OCI-LY1 (cell line): ENCODE measurements around the gene SLCO2A1.

Source experiments
- H2AFZ ChIP-seq: fragments of 200-600 bp; sonication (generic), shearing (Covaris generic); 2 replicates; pipeline ENCODE4 v1.6.0; 2014; ENCODE audit warnings: antibody characterized with exemption, mild to moderate bottlenecking, low read length
- H3F3A ChIP-seq: fragments of 200-600 bp; sonication (generic), shearing (Covaris generic); 2 replicates; pipeline ENCODE4 v1.6.0; 2014; ENCODE audit warnings: mild to moderate bottlenecking, antibody characterized with exemption, low read length, moderate library complexity; ENCODE audit not compliant: insufficient read depth
- H3K27ac ChIP-seq: fragments of 200-600 bp; sonication (generic); 2 replicates; pipeline ENCODE4 v1.5.1; 2014; ENCODE audit warnings: low read length, mixed run types, mild to moderate bottlenecking, low read depth; ENCODE audit not compliant: poor library complexity, severe bottlenecking
- H3K27me3 ChIP-seq: fragments of 200-600 bp; sonication (generic); 2 replicates; pipeline ENCODE4 v1.6.0; 2014; ENCODE audit warnings: antibody characterized with exemption, mild to moderate bottlenecking, low read length, moderate library complexity; ENCODE audit not compliant: insufficient read depth
- H3K36me3 ChIP-seq: fragments of 200-600 bp; sonication (generic); 2 replicates; pipeline ENCODE4 v1.6.1; 2014; ENCODE audit warnings: mild to moderate bottlenecking, antibody characterized with exemption, low read length, moderate library complexity, mixed read lengths; ENCODE audit not compliant: insufficient read depth
- H3K4me1 ChIP-seq: fragments of 200-600 bp; sonication (generic); 2 replicates; pipeline ENCODE4 v1.5.1; 2014; ENCODE audit warnings: mild to moderate bottlenecking, low read length, moderate library complexity; ENCODE audit not compliant: insufficient read depth, severe bottlenecking
- H3K4me2 ChIP-seq: fragments of 200-600 bp; sonication (generic), shearing (Covaris generic); 2 replicates; pipeline ENCODE4 v1.6.1; 2014; ENCODE audit warnings: low read length
- H3K4me3 ChIP-seq: fragments of 200-600 bp; sonication (generic); 2 replicates; pipeline ENCODE4 v1.5.1; 2014; ENCODE audit warnings: low read length, low read depth, mild to moderate bottlenecking, mixed read lengths; ENCODE audit not compliant: poor library complexity, severe bottlenecking
- H3K79me2 ChIP-seq: fragments of 200-600 bp; shearing (Covaris generic); 2 replicates; pipeline ENCODE4 v1.6.1; 2016; ENCODE audit warnings: mixed run types, low read length, mixed read lengths; ENCODE audit not compliant: insufficient read depth
- H3K9ac ChIP-seq: fragments of 200-600 bp; sonication (generic), shearing (Covaris generic); 2 replicates; pipeline ENCODE4 v1.6.1; 2014; ENCODE audit warnings: mild to moderate bottlenecking, low read length, mixed read lengths
- H3K9me2 ChIP-seq: fragments of 200-600 bp; sonication (generic), shearing (Covaris generic); 2 replicates; pipeline ENCODE4 v1.6.1; 2014; ENCODE audit warnings: low read depth, mild to moderate bottlenecking, low read length, mixed read lengths
- H3K9me3 ChIP-seq: fragments of 200-600 bp; shearing (Covaris generic); 2 replicates; pipeline ENCODE4 v1.6.1; 2014; ENCODE audit warnings: low read length, mixed read lengths
- H4K20me1 ChIP-seq: fragments of 200-600 bp; sonication (generic), shearing (Covaris generic); 2 replicates; pipeline ENCODE4 v1.6.0; 2016; ENCODE audit warnings: mild to moderate bottlenecking, low read length; ENCODE audit not compliant: insufficient read depth
- CTCF ChIP-seq: fragments of 200-600 bp; sonication (generic), shearing (Covaris generic); IDR thresholded peaks from 2 replicates; pipeline ENCODE4 v1.5.1; 2017; ENCODE audit warnings: mild to moderate bottlenecking, antibody characterized with exemption, low read length, moderate library complexity, mixed read lengths
- EZH2 ChIP-seq: fragments of 200-600 bp; sonication (generic), shearing (Covaris generic); IDR thresholded peaks from 2 replicates; pipeline ENCODE4 v1.8.0; 2017; ENCODE audit warnings: borderline replicate concordance, mixed run types, mild to moderate bottlenecking, antibody characterized with exemption, low read length, moderate library complexity, mixed read lengths

The SLCO2A1 gene

GRCh38 chr3:133997871-133998635, 31.7 kb downstream of the SLCO2A1 start:
- Histone ChIP-seq H3K4me2 (no peak overlapping the region), H3K27ac (no peak overlapping the region), H3K36me3 (no peaks in the 10 kb centered on the region), H3K9me2 (no peaks in the 10 kb centered on the region), H3K4me1 (no peaks in the 10 kb centered on the region), H3K27me3 (peaks cover 9% of the 10 kb centered on the region; the same call in 1 of the 2 replicates), H3K9ac (no peak overlapping the region), H3K79me2 (no peaks in the 10 kb centered on the region), H4K20me1 (no peaks in the 10 kb centered on the region), H3K4me3 (no peak overlapping the region), H3F3A (no peaks in the 10 kb centered on the region), H2AFZ (no peak overlapping the region), H3K9me3 (no peaks in the 10 kb centered on the region)
- TF ChIP-seq EZH2 (no peak), CTCF (no peak)

- TF ChIP-seq CTCF (no peak), EZH2 (no peak)
- no peak overlapping the region for H3K27ac ChIP-seq
- H3K27me3 ChIP-seq = peaks cover 9% of the 10 kb centered on the region; the same call in 1 of the 2 replicates
- no peaks in the 10 kb centered on the region for H3K36me3 ChIP-seq
- no peak overlapping the region for H3K4me3 ChIP-seq
- H3F3A ChIP-seq = no peaks in the 10 kb centered on the region
- no peaks in the 10 kb centered on the region for H3K4me1 ChIP-seq
- no peaks in the 10 kb centered on the region for H4K20me1 ChIP-seq
- no peak overlapping the region for H3K9ac ChIP-seq
- H3K4me2 ChIP-seq = no peak overlapping the region
- no peaks in the 10 kb centered on the region for H3K9me3 ChIP-seq
- H3K79me2 ChIP-seq = no peaks in the 10 kb centered on the region
- no peak overlapping the region for H2AFZ ChIP-seq
- H3K9me2 ChIP-seq = no peaks in the 10 kb centered on the region
These were observed 32.7 kb downstream of the SLCO2A1 start for GRCh38 chr3:133996996-133997395.

DNA sequence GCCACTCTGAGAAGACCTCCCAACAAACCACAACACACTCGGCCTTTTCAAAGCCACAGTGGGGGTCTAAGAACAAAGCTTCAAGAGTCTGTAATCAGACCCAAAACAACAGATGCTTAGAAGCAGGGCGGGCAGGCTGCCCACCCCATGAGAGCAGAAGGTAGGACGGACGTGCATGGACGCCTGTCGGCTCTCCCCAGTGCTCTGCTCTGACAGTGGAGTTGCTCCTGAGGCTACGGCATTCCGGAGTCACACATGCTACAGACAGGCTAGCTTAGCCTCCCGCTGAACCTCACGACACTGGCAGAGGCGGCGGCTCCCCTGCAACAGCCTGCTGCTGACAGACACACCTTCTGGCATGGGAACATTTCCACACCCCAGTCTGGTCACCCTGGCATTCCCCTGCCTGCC, 33.5 kb downstream of the SLCO2A1 start:
- Histone ChIP-seq H3F3A (no peaks in the 10 kb centered on the region), H3K36me3 (no peaks in the 10 kb centered on the region), H3K79me2 (no peaks in the 10 kb centered on the region), H3K4me3 (no peak overlapping the region), H2AFZ (no peak overlapping the region), H4K20me1 (no peaks in the 10 kb centered on the region), H3K4me1 (no peaks in the 10 kb centered on the region), H3K27me3 (peaks cover 9% of the 10 kb centered on the region; the same call in 1 of the 2 replicates), H3K9me2 (no peaks in the 10 kb centered on the region), H3K9ac (no peak overlapping the region), H3K9me3 (no peaks in the 10 kb centered on the region), H3K4me2 (no peak overlapping the region), H3K27ac (no peak overlapping the region)
- TF ChIP-seq CTCF (no peak), EZH2 (no peak)
